GM12874 (cell line): ENCODE results near the gene PRDX1.

Source experiments
- TF ChIP-seq, protein P1 (sequence below): IDR thresholded peaks from 2 replicates; pipeline ENCODE4 v1.5.1; 2011; ENCODE audit warnings: low read depth, mild to moderate bottlenecking, control low read depth, low read length, moderate library complexity; ENCODE audit not compliant: insufficient read depth

PRDX1 gene

DNA sequence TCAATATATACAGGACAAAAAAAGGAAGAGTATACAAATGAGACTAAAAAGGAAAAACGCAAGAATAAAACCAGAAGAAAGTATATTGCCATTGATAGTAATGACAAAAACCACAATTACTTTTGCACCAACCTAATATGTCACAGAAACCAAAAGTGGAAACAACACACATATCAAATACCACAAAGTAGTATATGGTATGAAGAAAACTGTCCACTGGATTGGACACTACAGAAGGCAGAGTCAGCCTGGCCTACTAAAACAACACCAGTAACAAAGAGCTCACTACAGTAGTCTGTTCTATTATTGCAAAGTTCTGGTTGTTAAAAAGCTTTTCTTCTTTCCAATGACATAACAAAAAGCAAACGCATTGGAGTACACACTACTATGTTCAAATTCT lies 48.4 kb downstream of the PRDX1 start:
- TF ChIP-seq, protein P1, sequence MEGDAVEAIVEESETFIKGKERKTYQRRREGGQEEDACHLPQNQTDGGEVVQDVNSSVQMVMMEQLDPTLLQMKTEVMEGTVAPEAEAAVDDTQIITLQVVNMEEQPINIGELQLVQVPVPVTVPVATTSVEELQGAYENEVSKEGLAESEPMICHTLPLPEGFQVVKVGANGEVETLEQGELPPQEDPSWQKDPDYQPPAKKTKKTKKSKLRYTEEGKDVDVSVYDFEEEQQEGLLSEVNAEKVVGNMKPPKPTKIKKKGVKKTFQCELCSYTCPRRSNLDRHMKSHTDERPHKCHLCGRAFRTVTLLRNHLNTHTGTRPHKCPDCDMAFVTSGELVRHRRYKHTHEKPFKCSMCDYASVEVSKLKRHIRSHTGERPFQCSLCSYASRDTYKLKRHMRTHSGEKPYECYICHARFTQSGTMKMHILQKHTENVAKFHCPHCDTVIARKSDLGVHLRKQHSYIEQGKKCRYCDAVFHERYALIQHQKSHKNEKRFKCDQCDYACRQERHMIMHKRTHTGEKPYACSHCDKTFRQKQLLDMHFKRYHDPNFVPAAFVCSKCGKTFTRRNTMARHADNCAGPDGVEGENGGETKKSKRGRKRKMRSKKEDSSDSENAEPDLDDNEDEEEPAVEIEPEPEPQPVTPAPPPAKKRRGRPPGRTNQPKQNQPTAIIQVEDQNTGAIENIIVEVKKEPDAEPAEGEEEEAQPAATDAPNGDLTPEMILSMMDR, result no peak

DNA sequence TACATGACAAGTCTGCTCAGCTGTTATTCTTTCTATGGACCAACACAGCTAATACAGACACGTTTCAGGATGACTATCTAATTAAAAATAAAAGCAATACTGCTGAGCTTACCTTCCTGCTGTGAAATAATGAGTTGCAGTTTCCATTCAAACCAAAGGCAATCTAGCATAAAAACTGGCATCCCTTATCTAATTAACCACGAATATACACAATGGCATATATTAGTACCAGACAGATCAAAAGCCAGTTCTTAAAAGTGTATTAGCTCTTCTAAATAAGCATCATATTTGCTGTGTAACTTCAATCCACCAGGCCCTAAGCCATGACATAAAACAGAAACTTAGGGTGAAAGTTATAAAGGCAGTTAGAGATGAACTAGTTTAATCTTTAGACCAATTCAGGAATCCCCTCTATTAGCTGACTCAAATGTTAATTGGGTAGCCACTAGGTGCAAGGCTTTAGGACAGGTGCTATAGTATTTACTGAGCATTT lies 51.3 kb downstream of the PRDX1 start:
- TF ChIP-seq, protein P1, result no peak

DNA sequence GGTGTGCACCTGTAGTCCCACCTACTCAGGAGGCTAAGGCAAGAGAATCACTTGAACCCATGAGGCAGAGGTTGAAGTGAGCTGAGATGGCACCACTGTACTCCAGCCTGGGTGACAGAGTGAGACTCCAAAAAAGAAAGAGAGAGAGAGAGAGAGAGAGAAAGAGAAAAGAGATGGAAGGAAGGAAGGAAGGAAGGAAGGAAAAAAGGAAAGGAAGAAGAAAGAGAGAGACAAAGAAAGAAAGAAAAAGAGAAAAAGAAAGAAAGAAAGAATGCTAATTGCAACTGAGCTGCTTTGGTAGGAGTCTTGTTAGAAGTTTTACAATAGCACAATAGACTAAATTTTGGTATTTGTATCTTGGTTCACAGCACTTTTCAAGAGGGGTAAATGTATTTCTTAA lies 56.4 kb downstream of the PRDX1 start:
- TF ChIP-seq, protein P1, result no peak
